ENCODE data around the gene STK11IP. TPM values are rescaled to one million over a fixed set of nuclear protein-coding genes. Genes with fewer than 3 reads are reported as not detected.

Gene STK11IP
- total RNA-seq, 1 experiment from 2014 or later, result 14.0 TPM

GRCh38 chr2:219618733-219619122 is 21.1 kb downstream of the STK11IP start:
- DNase-seq (ENCODE audit: low read depth), result no peak

GRCh38 chr2:219619235-219619634 is 21.6 kb downstream of the STK11IP start:
- DNase-seq (ENCODE audit: low read depth), result no peak

- DNase-seq (ENCODE audit: low read depth), result no peak
Measured at GRCh38 chr2:219620546-219620945, 22.9 kb downstream of the STK11IP start.

GRCh38 chr2:219621935-219622334 is 24.3 kb downstream of the STK11IP start:
- no peak for DNase-seq (ENCODE audit: low read depth)

GRCh38 chr2:219622472-219622871 is 24.8 kb downstream of the STK11IP start:
- DNase-seq (ENCODE audit: low read depth), result no peak

- no peak for DNase-seq (ENCODE audit: low read depth)
Measured at GRCh38 chr2:219624565-219624964, 26.9 kb downstream of the STK11IP start.

GRCh38 chr2:219625179-219625578 is 27.5 kb downstream of the STK11IP start:
- no peak for DNase-seq (ENCODE audit: low read depth)

- no peak for DNase-seq (ENCODE audit: low read depth)
Measured at GRCh38 chr2:219626540-219626939, 28.9 kb downstream of the STK11IP start.

GRCh38 chr2:219627103-219628100 is 29.7 kb downstream of the STK11IP start, which contains the start of gene SLC4A3:
TSS of gene SLC4A3 (plus strand) at chr2:219627630. CDS start at chr2:219627993, 363 bp downstream.
- DNase-seq (ENCODE audit: low read depth), result peak; percentile 52

- no peak for DNase-seq (ENCODE audit: low read depth)
Measured at GRCh38 chr2:219628235-219628985, 30.8 kb downstream of the STK11IP start.

- no peak for DNase-seq (ENCODE audit: low read depth)
Measured at GRCh38 chr2:219628986-219629901, 31.6 kb downstream of the STK11IP start.

GRCh38 chr2:219629976-219630695 is 32.5 kb downstream of the STK11IP start:
- DNase-seq (ENCODE audit: low read depth), result no peak

GRCh38 chr2:219630770-219631405 is 33.2 kb downstream of the STK11IP start:
- no peak for DNase-seq (ENCODE audit: low read depth)

GRCh38 chr2:219631406-219631891 is 33.8 kb downstream of the STK11IP start:
- no peak for DNase-seq (ENCODE audit: low read depth)

- no peak for DNase-seq (ENCODE audit: low read depth)
Measured at GRCh38 chr2:219631904-219632759, 34.5 kb downstream of the STK11IP start.

GRCh38 chr2:219632760-219633105 is 35.1 kb downstream of the STK11IP start:
- no peak for DNase-seq (ENCODE audit: low read depth)

GRCh38 chr2:219633276-219634065 is 35.8 kb downstream of the STK11IP start:
- no peak for DNase-seq (ENCODE audit: low read depth)

GRCh38 chr2:219634171-219634940 is 36.7 kb downstream of the STK11IP start:
- DNase-seq (ENCODE audit: low read depth), result no peak

Data from Daoy (cell line).